ENCODE results near the gene ECPAS. TPM values are rescaled to one million over a fixed set of nuclear protein-coding genes. Genes with fewer than 3 reads are reported as not detected.

The ECPAS gene
- total and polyA plus RNA-seq, 2 donors from 2014 or later, result 28.1 to 83.7 TPM

DNA sequence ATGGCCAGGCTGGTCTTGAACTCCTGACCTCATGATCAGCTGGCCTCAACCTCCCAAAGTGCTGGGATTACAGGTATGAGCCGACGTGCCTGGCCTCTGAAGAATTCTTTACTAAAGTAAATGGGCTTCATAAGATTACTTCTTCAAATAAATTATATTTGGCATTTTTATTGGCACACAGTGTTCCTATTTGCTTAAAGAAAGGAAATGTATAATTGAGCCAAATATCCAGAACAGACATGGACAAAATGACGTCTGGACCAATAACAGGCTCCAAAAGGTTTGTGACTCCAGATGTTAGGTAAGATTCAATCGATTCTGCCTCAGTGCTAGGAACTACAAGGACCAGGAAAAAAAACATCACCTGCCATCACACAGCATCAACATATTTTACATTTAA, 40.7 kb downstream of the ECPAS start:
- Histone ChIP-seq H3K36me3 (ENCODE audit: control insufficient read depth in 2 of 3, insufficient read depth in 3 of 3, low read length in 3 of 3) (peaks cover 1 to 23% (median 8%) of the 10 kb centered on the region in 3 donors), H3K4me3 (ENCODE audit: low read length in 3 of 3) (no peak overlapping the region), H3K9me3 (ENCODE audit: control insufficient read depth in 2 of 3, insufficient read depth in 1 of 3, low read length in 3 of 3) (no peaks in the 10 kb centered on the region), H3K9ac (ENCODE audit: low read length in 3 of 3) (no peak overlapping the region), H3K27ac (ENCODE audit: low read depth in 2 of 2, low read length in 2 of 2) (no peak overlapping the region), H3K27me3 (ENCODE audit: control insufficient read depth, insufficient read depth, low read length) (no peaks in the 10 kb centered on the region), H3K4me1 (ENCODE audit: control insufficient read depth in 2 of 3, insufficient read depth in 2 of 3, low read depth in 1 of 3, low read length in 3 of 3) (no peaks in the 10 kb centered on the region)
- no peak for DNase-seq
- TF ChIP-seq, protein P1, sequence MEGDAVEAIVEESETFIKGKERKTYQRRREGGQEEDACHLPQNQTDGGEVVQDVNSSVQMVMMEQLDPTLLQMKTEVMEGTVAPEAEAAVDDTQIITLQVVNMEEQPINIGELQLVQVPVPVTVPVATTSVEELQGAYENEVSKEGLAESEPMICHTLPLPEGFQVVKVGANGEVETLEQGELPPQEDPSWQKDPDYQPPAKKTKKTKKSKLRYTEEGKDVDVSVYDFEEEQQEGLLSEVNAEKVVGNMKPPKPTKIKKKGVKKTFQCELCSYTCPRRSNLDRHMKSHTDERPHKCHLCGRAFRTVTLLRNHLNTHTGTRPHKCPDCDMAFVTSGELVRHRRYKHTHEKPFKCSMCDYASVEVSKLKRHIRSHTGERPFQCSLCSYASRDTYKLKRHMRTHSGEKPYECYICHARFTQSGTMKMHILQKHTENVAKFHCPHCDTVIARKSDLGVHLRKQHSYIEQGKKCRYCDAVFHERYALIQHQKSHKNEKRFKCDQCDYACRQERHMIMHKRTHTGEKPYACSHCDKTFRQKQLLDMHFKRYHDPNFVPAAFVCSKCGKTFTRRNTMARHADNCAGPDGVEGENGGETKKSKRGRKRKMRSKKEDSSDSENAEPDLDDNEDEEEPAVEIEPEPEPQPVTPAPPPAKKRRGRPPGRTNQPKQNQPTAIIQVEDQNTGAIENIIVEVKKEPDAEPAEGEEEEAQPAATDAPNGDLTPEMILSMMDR (IDR thresholded peaks at IDR 0.05; ENCODE audit: borderline replicate concordance, extremely low read depth, insufficient read depth), result no peak
- intact Hi-C loops (cut with DNase I), result no loop called here
- no peak for FAIRE-seq

DNA sequence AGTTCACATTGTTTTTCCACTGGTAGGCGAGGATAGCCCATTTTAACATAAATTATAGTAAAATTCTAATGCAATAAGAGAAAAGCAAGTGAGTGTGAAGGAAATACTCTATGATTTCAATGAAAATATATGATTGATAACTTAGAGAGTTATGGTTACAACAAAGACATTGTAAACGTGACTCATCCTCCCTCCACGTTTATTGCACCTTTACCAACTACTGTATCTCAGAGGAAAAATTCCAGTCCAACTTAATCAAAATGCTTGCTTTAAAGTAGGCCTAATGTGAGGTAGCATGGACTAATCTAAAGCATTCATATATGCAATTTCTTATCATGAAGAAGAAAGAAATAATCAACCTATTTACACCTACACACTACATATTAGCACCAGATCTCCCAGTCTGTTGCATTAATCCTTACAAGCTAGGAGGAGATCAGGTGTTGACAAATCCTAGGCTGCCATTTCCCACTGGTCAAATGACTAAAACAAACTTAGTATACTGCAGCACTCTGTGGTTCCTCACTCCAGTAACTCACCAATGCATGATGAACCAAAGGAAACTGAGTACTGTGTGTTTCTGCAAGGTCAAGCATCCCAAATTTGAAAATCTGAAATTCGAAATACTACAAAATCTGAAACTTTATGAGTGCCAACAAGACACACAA, 41.7 kb downstream of the ECPAS start:
- TF ChIP-seq, protein P1 (IDR thresholded peaks at IDR 0.05; ENCODE audit: borderline replicate concordance, extremely low read depth, insufficient read depth), result no peak
- DNase-seq (no peak), FAIRE-seq (no peak)
- H3K4me3 ChIP-seq (ENCODE audit: low read length in 3 of 3), result no peak overlapping the region
- H3K9ac ChIP-seq (ENCODE audit: low read length in 3 of 3), result no peak overlapping the region
- no peak overlapping the region for H3K27ac ChIP-seq (ENCODE audit: low read depth in 2 of 2, low read length in 2 of 2)
- peaks cover 2 to 26% (median 8%) of the 10 kb centered on the region in 3 donors for H3K36me3 ChIP-seq (ENCODE audit: control insufficient read depth in 2 of 3, insufficient read depth in 3 of 3, low read length in 3 of 3)
- H3K9me3 ChIP-seq (ENCODE audit: control insufficient read depth in 2 of 3, insufficient read depth in 1 of 3, low read length in 3 of 3), result no peaks in the 10 kb centered on the region
- intact Hi-C loops (cut with DNase I), result no loop called here
- no peaks in the 10 kb centered on the region for H3K27me3 ChIP-seq (ENCODE audit: control insufficient read depth, insufficient read depth, low read length)
- no peaks in the 10 kb centered on the region for H3K4me1 ChIP-seq (ENCODE audit: control insufficient read depth in 2 of 3, insufficient read depth in 2 of 3, low read depth in 1 of 3, low read length in 3 of 3)

DNA sequence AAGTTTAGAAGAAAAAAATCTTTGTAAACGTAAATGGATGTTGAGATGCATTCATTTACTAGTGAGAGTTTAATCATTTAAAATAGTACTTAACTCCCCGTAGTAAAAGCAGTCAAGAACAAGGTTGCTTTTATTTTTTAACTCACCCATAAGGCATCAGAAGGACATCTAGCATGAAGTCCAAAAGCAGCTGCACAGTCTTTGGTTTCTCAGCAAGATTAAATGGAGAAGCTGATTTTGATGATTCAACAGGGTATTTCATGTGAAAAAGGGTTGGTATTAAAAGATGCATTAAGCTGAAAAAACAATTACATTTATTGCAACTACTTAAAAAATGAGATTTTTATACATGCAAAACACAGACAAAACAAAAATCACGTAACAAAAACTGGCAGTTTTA, 44.0 kb downstream of the ECPAS start:
- DNase-seq, result no peak
- Histone ChIP-seq H3K27ac (ENCODE audit: low read depth in 2 of 2, low read length in 2 of 2) (no peak overlapping the region), H3K9ac (ENCODE audit: low read length in 3 of 3) (no peak overlapping the region), H3K4me1 (ENCODE audit: control insufficient read depth in 2 of 3, insufficient read depth in 2 of 3, low read depth in 1 of 3, low read length in 3 of 3) (no peaks in the 10 kb centered on the region), H3K9me3 (ENCODE audit: control insufficient read depth in 2 of 3, insufficient read depth in 1 of 3, low read length in 3 of 3) (no peaks in the 10 kb centered on the region), H3K36me3 (ENCODE audit: control insufficient read depth in 2 of 3, insufficient read depth in 3 of 3, low read length in 3 of 3) (peaks cover 4 to 31% (median 12%) of the 10 kb centered on the region in 3 donors), H3K27me3 (ENCODE audit: control insufficient read depth, insufficient read depth, low read length) (no peaks in the 10 kb centered on the region), H3K4me3 (ENCODE audit: low read length in 3 of 3) (no peak overlapping the region)
- intact Hi-C loops (cut with DNase I), result no loop called here
- TF ChIP-seq, protein P1 (IDR thresholded peaks at IDR 0.05; ENCODE audit: borderline replicate concordance, extremely low read depth, insufficient read depth), result no peak
- FAIRE-seq, result no peak

Data from kidney (tissue), 14 donors.